G401.6 (cell line): ENCODE measurements around the gene OR51Q1.

Experiments used
- FAIRE-seq: peaks from 2 replicates; lab custom pipeline; 2012; peaks lifted over from hg19 to GRCh38; lab: Jason Lieb, UNC

Gene OR51Q1

GRCh38 chr11:5421811-5422210, at the start of gene OR51Q1:
Gene OR51Q1 (plus strand): TSS chr11:5422111. CDS start chr11:5422201, 90 bp downstream.
- FAIRE-seq: no peak

GRCh38 chr11:5380740-5381342, 41.1 kb upstream of the OR51Q1 start:
- FAIRE-seq: no peak

GRCh38 chr11:5383576-5383975, 38.3 kb upstream of the OR51Q1 start, which contains the start of gene OR51M1:
Gene OR51M1 (plus strand): TSS chr11:5383812. CDS start chr11:5389399, 5,587 bp downstream.
- FAIRE-seq: no peak

GRCh38 chr11:5384335-5384734, 37.6 kb upstream of the OR51Q1 start:
- FAIRE-seq: no peak

GRCh38 chr11:5390210-5390609, 31.7 kb upstream of the OR51Q1 start:
- no peak for FAIRE-seq

GRCh38 chr11:5394091-5394490, 27.8 kb upstream of the OR51Q1 start:
- no peak for FAIRE-seq

GRCh38 chr11:5398936-5399335, 23.0 kb upstream of the OR51Q1 start:
- no peak for FAIRE-seq

- no peak for FAIRE-seq
Observed at GRCh38 chr11:5405173-5405572, 16.7 kb upstream of the OR51Q1 start.

- no peak for FAIRE-seq
Observed at GRCh38 chr11:5420993-5421392, 918 bp upstream of the OR51Q1 start.

GRCh38 chr11:5423131-5423530, 1.2 kb downstream of the OR51Q1 start:
- no peak for FAIRE-seq

- no peak for FAIRE-seq
Observed at GRCh38 chr11:5441414-5441813, 19.5 kb downstream of the OR51Q1 start, which contains the start of gene OR51I1. Gene OR51I1 (minus strand): TSS chr11:5441514. CDS start chr11:5441514, 0 bp downstream.

GRCh38 chr11:5443835-5444393, 22.0 kb downstream of the OR51Q1 start:
- no peak for FAIRE-seq

- FAIRE-seq: no peak
Observed at GRCh38 chr11:5449023-5449422, 27.1 kb downstream of the OR51Q1 start, which contains the start of gene OR51I2. Gene OR51I2 (plus strand): TSS chr11:5449323. CDS start chr11:5453489, 4,166 bp downstream.

GRCh38 chr11:5449432-5449831, 27.5 kb downstream of the OR51Q1 start:
- FAIRE-seq: no peak

- FAIRE-seq: no peak
Observed at GRCh38 chr11:5460983-5461621, 39.2 kb downstream of the OR51Q1 start.

GRCh38 chr11:5467527-5467926, 45.6 kb downstream of the OR51Q1 start:
- FAIRE-seq: no peak
